ENCODE data around the gene PPCS. TPM values are rescaled to one million over a fixed set of nuclear protein-coding genes. Genes with fewer than 3 reads are reported as not detected.

Gene PPCS
- total RNA-seq, 1 experiment from 2014 or later: 36.7 TPM

DNA sequence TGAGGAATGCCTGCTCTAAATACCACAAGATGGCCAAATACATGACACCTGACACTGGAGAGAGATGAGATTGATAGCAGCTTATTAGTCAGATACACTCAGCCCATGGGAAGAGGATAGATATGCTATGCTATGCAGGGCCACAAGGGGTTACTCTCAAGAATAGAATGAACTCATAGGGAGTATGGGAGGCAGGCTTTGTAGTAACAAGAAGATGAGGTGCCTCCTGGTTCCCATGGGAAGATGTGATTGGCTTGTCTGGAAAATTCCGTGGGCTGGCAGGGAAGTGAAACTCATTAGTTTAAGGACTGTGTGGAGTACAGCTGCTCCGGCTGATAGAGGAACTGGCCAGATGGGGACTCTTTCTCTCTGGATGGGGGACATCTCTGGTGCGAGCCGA lies 23.3 kb downstream of the PPCS start:
- H3K36me3 Mint-ChIP-seq (ENCODE audit: insufficient read depth in 1 of 3, low read depth in 3 of 3): no peaks in the 10 kb centered on the region
- H3K27me3 Mint-ChIP-seq (ENCODE audit: low read depth): no peaks in the 10 kb centered on the region; the same call in 1 of the 2 replicates
- peaks cover 3 to 4% of the 10 kb centered on the region in 2 experiments for H3K4me1 Mint-ChIP-seq
- no peaks in the 10 kb centered on the region for H3K27me3 ChIP-seq (ENCODE audit: insufficient read depth, low read length)
- no peak overlapping the region for H2BK120ac ChIP-seq (ENCODE audit: low read depth, low read length, poor library complexity, severe bottlenecking)
- H3K4me3 Mint-ChIP-seq: no peak overlapping the region; a peak in 1 of 5 replicates
- no peaks in the 10 kb centered on the region for H3K9me3 Mint-ChIP-seq
- H3K79me1 ChIP-seq (ENCODE audit: insufficient read depth, low read depth, low read length, poor library complexity, severe bottlenecking): no peaks in the 10 kb centered on the region
- no peaks in the 10 kb centered on the region for H3K9me3 ChIP-seq (ENCODE audit: control insufficient read depth, low read depth, low read length)
- H3K14ac ChIP-seq (ENCODE audit: insufficient read depth, low read length): no peak overlapping the region
- H3T11ph ChIP-seq (ENCODE audit: low read length): no peak overlapping the region
- no peak overlapping the region for H2BK20ac ChIP-seq (ENCODE audit: low read depth, low read length, poor library complexity, severe bottlenecking)
- H3K23me2 ChIP-seq (ENCODE audit: insufficient read length, low read depth, low read length, poor library complexity, severe bottlenecking): peaks cover 2% of the 10 kb centered on the region
- no peak overlapping the region for H3K18ac ChIP-seq (ENCODE audit: insufficient read length, low read depth, low read length)
- H4K20me1 ChIP-seq (ENCODE audit: control insufficient read depth, insufficient read depth, insufficient read length): no peaks in the 10 kb centered on the region
- H2AFZ ChIP-seq (ENCODE audit: low read length): no peak overlapping the region
- H3K27ac ChIP-seq (ENCODE audit: insufficient read length, low read depth, low read length): no peak overlapping the region
- no peak overlapping the region for H3K4ac ChIP-seq (ENCODE audit: low read depth, low read length)
- H4K91ac ChIP-seq (ENCODE audit: insufficient read length, low read depth, low read length): no peak overlapping the region
- no peak overlapping the region for H3K56ac ChIP-seq (ENCODE audit: insufficient read length, low read depth, low read length)
- H3K79me2 ChIP-seq (ENCODE audit: insufficient read depth, low read length): no peaks in the 10 kb centered on the region
- no peaks in the 10 kb centered on the region for H3K4me1 ChIP-seq (ENCODE audit: insufficient read depth, low read length)
- H2BK5ac ChIP-seq (ENCODE audit: insufficient read length, low read length): no peak overlapping the region
- no peak overlapping the region for H3K4me2 ChIP-seq (ENCODE audit: insufficient read depth, insufficient read length, low read length)
- no CpG with 5 or more reads among the region's 4 CpGs for WGBS (ENCODE audit: extremely low coverage, insufficient read length, low lambda C conversion rate)
- no peak overlapping the region for H4K8ac ChIP-seq (replicated peaks; ENCODE audit: insufficient read length, low read depth, low read length)
- DNase-seq: peak; percentile 45
- no peak overlapping the region for H3K27ac Mint-ChIP-seq
- H3K23ac ChIP-seq (ENCODE audit: insufficient read length, low read depth, low read length): no peak overlapping the region
- H2BK12ac ChIP-seq (ENCODE audit: insufficient read length, low read depth, low read length): no peak overlapping the region
- no peak overlapping the region for H4K5ac ChIP-seq (ENCODE audit: insufficient read length, low read depth, low read length)
- TF ChIP-seq, protein P1, sequence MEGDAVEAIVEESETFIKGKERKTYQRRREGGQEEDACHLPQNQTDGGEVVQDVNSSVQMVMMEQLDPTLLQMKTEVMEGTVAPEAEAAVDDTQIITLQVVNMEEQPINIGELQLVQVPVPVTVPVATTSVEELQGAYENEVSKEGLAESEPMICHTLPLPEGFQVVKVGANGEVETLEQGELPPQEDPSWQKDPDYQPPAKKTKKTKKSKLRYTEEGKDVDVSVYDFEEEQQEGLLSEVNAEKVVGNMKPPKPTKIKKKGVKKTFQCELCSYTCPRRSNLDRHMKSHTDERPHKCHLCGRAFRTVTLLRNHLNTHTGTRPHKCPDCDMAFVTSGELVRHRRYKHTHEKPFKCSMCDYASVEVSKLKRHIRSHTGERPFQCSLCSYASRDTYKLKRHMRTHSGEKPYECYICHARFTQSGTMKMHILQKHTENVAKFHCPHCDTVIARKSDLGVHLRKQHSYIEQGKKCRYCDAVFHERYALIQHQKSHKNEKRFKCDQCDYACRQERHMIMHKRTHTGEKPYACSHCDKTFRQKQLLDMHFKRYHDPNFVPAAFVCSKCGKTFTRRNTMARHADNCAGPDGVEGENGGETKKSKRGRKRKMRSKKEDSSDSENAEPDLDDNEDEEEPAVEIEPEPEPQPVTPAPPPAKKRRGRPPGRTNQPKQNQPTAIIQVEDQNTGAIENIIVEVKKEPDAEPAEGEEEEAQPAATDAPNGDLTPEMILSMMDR (conservative IDR thresholded peaks at IDR 0.05): peak; percentile 56
- no peak overlapping the region for H2BK15ac ChIP-seq (ENCODE audit: low read depth, low read length)
- no peak overlapping the region for H2AK5ac ChIP-seq (ENCODE audit: insufficient read length, low read length)
- H3K9ac ChIP-seq (ENCODE audit: extremely low read depth, insufficient read length, low read length): no peak overlapping the region
